PC-9 (cell line): ENCODE measurements around the gene CBFB.

Experiments
- CTCF ChIP-seq: fragments of 200-600 bp; sonication (generic); conservative IDR thresholded peaks from 2 replicates; pipeline ENCODE4 v1.6.1; 2017; ENCODE audit warnings: mixed run types, antibody characterized with exemption, mild to moderate bottlenecking, moderate library complexity
- EZH2 ChIP-seq: fragments of 200-600 bp; sonication (generic); IDR thresholded peaks from 2 replicates; pipeline ENCODE4 v1.8.0; 2017; ENCODE audit warnings: antibody characterized with exemption, low read depth

- TF ChIP-seq CTCF (no peak), EZH2 (no peak)
Measured at GRCh38 chr16:67039260-67040020, 10.5 kb downstream of the CBFB start.
